NCI-H460 (cell line): ENCODE measurements around the gene PRLH. TPM values are rescaled to one million over a fixed set of nuclear protein-coding genes. Genes with fewer than 3 reads are reported as not detected.

ENCODE experiments used
- DNase-seq: peaks from one replicate; pipeline ENCODE4 v3.0.0-alpha.2; 2016; ENCODE audit warnings: low read depth; ENCODE audit errors: extremely low read depth
- total RNA-seq: library from RNA; depleted of rRNA; stranded (reverse); fragments of >200 nt; shearing (Covaris generic); gene quantifications from 2 replicates; pipeline ENCODE4 v1.2.3, GENCODE V29; 2014

The PRLH gene
- total RNA-seq, 1 experiment from 2014 or later, result not detected

DNA sequence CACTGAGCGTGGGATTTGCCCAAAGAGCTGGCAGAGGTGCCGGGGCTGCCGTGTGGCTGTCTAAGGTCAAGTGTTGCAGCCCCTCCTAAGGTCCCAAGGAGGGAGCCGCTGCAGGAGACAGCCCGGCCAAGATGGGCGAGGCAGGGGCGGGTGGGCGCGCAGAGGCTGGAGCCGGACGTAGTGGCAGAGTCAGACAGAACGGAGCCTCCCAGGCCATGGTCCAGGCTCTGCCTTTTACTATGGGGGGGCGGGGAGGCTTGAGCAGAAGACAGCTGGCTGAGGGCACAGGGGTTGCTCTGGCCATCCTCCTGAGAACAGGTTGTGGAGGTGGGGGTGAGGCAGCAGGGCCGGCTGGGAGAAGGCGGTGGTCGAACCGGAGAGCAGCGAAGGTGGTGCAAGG lies 27.5 kb upstream of the PRLH start:
- no peak for DNase-seq

DNA sequence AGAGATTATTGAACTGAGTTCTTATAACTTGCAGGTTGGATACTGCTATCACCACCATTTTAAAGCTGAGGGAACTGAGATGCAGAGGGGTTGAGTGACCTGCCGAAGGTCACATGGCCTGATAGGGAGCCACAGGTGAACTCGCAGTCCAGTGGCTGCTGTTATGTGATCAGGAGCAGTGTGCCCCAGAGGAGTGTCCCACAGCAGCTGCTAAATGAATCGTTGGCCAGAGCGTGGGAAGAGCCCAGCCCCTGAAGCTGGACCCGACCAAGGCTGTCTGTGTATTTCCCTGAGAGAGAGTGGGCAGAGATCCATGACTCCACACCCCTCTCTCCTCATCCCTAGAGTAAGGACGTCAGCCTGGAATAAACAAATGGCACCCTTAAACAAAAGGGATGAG lies 26.7 kb upstream of the PRLH start:
- no peak for DNase-seq

DNA sequence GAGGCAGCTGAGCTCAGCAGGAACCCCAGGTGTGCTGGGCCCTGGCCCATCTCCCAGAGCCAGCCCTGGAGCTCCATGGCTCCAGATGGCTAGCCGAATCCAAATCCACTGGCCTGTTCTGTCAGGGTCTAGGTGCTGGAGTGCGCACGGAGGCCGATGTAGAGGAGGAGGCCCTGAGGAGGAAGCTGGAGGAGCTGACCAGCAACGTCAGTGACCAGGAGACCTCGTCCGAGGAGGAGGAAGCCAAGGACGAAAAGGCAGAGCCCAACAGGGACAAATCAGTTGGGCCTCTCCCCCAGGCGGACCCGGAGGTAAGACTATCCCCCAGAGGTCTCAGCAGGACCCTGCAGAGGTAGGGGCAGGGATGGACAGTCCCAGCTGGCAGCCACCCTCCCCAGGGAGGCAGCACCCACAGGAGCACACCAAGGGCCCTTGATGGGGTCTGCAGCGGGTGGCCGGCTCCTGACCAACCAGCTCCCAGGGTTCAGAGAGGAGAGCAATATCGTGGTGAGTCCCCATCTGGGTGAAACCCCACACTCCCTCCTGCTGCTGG lies 26.1 kb upstream of the PRLH start:
- DNase-seq, result no peak

DNA sequence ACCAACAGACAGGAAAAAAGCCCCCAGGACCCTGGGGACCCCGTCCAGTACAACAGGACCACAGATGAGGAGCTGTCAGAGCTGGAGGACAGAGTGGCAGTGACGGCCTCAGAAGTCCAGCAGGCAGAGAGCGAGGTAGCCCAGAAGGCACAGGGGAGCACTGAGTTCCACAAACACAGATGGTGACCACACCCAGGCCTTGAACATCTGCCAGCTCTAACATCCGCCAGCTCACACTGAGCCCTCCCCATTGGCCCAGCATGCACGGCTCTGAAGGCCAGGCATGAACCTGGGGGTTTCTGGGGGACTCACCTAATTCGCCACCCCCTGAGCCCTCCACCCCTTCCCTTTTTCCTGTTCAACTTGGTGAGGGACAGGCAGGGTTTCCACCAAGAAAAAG lies 25.6 kb upstream of the PRLH start:
- peak; percentile 40 for DNase-seq

DNA sequence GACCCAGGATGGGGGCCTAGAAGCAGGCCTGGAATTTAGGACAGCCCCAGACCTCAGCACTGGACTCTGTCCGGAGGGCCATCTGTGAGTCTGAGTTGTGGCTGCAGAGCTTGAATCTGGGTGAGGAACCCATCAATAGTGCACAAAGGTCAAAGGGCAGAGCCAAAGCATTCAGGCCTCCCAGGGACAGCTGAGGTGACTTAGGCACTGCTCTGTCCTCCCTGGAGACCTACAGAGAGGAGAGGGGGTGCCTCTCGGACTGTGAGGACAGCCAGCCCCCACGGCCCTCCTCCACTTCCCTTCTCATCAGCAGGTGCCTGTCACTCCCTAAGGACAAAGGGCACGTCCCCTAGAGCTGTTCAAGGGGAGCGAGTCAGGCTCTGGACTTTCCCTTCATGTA lies 25.1 kb upstream of the PRLH start:
- DNase-seq, result no peak

DNA sequence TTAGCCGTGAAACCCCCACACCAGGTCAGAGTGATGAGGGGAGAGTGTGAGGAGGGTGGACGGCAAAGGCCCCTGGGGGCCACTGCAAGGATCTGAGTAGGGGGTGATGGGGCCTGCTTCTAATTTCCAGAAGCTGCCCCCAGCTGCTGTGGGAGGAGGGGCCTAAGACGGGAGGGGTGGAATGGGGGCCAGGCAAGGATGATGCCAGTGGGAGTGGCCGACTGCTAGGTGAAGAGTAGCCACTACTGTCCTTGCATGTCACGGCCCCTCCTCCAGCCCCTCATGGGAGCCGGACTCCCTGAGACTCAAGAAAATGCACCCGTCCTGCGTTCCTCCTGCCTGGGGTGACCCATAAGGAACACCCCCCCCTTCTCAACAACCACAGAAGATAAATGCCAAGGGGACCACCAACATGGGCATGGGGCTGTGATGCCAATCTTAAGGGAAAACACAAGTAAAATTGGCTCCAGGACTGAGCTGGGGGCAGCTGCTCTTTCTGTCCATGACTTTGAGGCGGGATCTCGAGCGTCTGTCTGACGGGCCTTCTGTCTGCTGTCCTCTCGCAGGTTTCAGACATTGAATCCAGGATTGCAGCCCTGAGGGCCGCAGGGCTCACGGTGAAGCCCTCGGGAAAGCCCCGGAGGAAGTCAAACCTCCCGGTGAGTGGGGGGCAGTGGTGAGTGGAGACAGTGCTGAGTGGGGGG lies 24.2 kb upstream of the PRLH start:
- no peak for DNase-seq

DNA sequence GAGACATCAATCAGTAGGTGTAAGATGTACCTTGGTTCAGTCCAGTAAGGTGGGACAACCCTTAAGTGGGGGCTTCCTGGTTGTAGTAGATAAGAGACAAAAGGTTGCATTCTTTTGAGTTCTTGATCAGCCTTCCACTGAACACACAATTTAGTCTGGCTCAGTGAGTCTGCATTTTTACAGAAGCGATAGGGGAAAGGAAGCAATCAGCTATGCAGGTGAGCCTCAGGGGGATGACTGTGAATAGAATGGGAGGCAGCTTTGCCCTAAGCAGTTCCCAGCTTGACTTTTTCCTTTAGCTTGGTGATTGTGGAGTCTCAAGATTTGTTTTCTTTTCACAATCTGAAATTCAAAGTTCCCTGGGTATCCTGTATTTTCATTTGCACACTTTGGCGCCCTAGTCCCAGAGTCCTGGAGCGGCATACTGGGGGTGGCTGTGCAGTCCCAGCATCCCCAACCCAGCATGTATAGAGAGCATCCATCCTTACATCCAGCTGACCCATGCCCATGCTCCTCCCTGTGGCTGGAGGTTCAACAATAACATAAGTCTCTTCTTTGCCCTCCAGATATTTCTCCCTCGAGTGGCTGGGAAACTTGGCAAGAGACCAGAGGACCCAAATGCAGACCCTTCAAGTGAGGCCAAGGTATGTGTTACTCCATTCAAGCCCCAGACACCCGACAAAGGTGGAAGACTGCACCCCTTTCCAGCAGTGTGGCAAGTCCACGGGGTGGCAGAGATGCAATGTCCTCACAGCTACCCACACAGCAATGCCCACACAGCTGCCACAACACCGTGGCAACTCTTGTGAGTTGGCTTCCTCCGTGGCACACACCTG lies 20.1 kb upstream of the PRLH start:
- no peak for DNase-seq

DNA sequence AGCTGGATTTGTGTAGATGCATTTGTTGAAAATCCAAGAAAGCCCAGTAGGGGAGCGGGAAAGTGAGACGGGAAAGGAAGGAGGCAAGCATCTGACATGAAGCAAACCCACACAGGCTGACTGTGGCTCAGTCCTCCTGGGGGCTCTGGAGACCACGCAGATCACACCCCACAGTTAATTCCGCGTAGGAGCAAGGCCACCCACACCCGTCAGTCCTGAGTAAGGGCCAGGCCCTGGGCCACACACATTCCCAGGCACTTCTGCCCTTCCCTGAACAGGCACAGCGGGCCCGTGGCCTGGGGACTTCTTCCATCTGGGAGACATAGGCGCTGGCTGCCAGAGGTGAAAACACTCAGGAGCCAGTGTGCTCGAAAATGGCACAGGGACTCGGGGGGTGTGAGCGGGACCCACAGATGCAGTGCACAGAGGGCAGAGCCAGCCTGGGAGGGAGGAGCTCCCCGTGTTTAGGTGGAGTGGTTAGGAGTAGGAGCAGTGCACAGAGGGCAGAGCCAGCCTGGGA lies 19.4 kb upstream of the PRLH start:
- DNase-seq, result no peak

DNA sequence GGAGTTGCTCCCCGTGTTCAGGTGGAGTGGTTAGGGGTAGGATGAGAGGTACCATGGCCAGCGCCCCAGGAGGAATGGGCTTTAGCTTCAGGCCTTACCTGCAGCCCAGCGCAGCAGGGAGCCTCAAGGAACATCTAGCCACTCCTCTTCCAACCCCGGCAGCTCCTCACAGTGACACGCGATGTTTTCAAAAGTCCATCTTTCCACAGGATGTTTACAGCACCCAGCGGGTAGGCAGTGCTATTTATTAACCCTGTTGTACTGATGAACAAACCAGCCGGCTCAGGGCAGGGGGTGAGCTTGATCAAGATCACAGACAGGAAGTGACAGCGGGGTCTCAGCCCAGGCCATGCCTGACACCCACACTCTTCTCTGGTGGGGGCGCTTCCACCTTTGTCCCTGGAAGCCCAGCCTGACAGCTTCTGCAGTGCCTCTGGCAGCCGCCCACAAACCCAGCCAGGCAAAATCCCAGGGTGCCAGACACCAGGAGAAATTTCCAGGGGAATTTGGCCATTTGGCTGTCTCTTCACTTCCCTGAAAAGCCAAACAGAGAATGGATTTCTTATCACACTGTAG lies 18.4 kb upstream of the PRLH start:
- DNase-seq, result no peak

DNA sequence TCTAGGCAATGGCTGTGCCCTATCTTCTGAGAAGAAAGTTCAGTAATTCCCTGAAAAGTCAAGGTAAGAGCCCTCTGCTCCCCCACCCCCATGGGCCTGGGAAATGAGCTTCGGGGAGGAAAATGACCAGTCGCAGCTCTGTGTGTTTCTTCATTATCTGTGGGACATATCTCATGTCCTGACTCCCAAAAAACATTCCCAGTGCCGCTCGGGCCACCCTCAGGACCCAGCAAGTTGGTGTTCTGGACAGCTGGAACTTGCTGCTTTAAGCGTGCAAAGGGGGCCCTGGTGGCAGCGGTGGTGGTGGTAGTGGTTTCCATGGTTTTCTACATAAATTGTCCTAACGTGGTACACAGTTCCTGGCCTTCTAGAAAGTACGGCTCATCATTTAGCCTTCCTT lies 17.2 kb upstream of the PRLH start:
- no peak for DNase-seq

DNA sequence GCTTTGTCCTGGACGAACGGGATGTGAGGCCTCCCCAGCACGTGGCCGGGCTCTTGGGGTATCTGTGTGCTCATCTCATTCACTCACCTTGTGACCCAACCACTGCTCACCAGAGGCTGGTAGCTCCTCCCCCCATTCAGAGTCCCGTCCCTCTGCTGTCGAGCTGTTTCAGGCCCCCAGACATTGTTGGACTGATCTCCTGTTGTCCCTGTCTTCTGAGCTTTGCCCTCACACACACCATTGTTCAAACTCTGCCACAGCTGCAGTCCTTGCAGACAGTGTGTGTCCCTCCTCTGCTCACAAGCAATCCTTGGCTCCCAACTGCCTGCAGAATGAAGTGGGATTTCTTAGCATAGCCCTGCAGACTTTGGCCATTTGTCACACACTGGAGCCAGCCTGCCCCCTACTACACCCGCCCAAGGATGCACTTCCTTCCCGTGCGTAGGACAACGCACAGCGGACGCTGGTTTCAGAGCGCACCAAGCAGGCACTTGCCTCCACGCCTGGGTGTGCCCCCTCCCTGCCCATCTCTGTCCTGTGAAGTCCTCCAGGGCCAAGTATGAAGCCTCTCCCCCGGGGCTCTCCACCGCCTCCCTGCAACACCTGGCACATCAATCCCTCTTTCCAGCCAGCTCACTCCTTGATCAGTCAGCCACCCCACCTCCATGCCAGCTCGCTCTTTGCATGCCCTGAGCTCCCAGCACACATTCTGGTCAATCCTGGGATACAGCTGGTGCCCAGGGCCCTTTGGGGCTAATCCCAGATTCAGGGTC lies 16.5 kb upstream of the PRLH start:
- DNase-seq, result no peak

DNA sequence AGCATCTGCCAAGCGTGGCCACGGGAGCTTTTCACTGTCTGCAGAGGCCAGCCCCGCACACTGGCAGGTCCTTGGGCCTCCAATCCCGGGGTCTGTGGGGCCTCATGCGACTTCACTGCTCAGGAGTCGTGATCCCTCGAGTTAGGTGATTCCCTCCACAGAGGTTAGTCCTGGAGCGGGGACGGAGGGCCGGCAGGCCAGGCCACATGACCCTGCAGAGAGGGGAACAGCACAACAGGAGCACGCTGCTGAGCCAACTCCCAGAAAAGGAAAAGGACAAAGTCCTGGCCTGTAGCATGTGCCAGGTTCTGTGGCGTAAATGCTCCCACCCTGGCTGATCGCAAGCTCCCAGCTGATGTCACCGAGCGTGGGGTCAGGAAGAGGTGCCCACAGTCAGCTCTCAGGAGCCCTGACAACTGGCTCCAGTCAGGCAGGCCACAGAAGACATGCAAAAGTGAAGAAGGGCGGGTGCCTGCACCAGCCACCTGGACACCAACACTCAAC lies 15.3 kb upstream of the PRLH start:
- DNase-seq, result no peak

DNA sequence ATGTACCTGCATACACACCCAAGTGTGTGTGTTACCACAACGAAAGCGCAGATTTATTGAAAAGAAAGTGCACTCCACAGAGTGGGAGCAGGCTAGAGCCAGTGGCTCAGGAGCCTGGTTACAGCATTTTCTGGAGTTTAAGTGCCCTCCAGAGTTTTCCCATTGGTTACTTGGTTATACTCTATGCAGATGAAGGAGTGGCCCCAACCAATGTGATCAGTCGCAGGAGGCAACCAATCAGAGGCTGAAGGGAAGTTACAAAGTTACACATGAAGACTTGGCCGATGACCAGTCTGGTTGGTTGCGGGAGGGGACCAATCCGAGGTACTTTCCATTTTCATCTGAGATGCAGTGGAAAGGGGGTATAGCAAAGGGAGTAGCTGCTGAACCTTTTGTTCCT lies 13.5 kb upstream of the PRLH start:
- no peak for DNase-seq

DNA sequence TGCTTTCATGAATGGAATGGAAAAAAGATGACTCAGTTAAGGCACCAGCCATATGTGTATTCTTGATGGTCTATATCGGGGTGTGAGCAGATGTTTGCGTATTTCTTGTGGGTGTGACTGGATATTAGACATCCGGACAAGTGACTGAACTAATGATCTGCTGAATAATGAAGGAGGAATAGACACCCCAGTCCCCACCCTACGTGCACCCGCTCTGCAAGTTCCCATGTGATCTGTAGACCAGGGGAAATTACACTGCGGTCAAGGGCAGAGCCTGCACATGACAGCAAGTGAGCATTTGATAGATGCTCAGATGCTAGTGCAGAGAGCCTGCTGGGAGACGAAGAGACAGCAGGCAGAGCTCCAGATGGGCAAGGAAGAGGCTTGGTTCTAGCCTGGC lies 12.4 kb upstream of the PRLH start:
- DNase-seq, result no peak

DNA sequence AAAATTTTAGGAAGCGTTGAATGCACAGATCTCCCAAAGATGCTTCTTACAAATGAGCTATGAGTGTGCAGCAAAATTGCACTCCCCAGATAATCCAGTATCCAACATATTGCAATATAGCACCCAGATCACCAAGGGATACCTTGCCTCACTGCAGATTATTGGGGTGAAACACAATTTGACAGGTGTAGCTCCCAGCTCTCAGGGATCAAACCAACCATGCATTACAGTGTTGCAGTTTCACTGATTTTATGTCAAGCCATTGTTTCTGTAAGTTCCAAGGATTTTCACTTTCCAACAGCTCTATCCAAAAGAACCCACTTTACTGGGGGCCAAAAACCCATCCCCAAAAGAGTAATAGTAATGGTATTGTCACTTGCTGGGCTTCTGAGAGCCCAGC lies 10.8 kb upstream of the PRLH start:
- no peak for DNase-seq

DNA sequence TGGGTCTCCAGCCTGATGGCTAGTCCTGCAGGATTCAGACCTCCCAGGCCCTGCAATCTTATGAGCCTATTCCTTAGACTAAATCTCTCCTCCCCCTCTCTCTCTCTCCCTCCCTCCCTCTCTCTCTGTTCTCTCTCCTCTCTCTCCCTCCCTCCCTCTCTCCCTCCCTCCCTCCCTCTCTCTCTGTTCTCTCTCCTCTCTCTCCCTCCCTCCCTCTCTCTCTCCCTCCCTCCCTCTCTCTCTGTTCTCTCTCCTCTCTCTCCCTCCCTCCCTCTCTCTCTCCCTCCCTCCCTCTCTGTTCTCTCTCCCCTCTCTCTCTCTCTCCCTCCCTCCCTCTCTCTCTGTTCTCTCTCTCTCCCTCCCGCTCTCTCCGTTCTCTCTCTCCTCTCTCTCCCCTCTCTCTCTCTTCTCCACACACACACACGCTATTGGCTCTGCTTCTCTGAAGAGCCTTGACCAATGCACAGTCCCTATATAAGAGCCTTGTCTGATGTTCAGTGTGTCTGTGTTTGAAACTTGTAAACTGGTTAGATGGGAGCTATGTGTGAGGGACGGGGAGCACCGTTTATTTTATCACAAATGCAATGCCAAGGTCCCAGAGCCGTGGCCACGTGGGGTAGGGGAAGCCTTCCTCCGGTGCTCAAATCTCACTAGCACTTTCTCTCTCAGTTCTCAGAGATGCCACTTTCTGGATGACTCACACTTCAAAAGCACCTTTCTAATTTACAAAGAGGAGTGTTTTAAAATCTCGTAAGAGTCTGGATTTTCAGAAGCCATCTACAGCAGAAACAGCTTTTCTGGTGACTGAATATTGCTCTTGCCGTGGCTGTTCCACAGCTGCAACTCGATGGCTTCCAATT lies 9.4 kb upstream of the PRLH start:
- no peak for DNase-seq

DNA sequence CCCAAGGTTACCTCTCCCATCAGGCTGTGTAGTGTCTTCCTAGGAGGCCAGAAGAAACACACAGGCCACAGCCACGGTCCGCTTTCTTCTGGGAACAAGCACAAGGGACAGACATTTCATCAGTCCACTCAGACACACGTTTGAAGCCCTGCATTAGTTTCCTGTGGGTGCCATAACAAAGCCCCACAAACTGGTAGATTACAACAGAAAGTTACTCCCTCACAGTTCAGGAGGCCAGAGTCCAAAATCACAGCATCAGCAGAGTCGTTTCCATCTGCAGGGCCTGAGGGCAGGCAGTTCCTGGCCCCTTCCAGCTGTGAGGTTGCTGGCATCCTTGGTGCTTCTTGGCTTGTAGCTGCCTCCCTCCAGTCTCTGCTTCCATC lies 8.8 kb upstream of the PRLH start:
- no peak for DNase-seq

DNA sequence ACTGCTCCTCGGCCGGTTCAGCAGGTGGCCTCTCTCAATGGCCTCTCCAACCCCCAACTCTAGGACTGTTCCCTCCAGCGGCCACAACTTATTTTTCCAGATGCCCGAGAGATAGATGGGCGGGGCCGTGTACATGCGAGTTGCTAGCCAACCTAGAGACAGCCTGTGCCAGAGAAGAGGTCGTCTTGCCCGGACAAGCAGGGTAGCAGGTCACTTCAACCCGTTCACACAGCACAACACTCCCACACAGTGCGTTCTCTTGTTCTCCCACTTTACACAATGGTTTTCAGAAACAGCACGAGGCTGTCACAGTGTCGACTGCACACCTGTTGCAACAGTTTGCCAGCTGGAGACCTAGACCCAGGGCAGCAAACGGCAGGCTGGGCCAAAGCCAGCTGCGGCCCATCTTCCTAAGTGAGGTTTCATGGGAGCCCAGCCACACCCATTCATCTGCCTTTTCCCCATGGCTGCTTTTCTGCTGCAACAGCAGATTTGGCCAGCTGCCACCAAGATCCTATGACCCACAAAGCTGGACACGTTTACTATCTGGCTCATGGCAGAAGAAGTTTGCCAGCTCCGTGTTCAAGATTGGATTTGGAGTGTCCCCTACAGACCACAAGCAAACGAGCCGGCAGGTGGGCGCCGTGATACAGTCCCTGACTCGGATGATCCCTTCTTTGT lies 7.3 kb upstream of the PRLH start:
- no peak for DNase-seq

DNA sequence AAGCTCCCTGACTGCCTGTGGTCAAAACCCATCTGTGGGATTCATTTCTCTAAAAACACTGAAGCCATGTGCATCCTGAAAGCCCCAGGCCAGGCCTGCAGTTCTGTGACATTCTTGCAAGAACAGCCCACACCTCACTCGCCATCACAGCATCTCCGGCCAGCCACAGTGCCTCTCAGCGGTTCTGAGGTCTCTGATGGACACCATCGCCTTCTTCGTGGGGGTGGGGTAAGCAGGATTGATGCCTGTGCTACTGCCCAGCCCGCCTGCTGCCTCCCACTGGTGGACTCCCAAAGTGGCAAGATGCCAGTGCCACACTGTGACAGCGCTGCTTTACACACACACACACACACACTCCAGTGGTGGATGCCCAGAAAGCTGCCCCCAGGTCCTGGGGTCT lies 5.2 kb upstream of the PRLH start:
- no peak for DNase-seq
